OCI-LY7 (cell line): ENCODE results near the gene ITGAE.

Source experiments
- CTCF ChIP-seq: fragments of 200-600 bp; sonication (generic); conservative IDR thresholded peaks from 2 replicates; pipeline ENCODE4 v1.5.1; 2014; ENCODE audit warnings: mild to moderate bottlenecking, antibody characterized with exemption, low read length, moderate library complexity, mixed read lengths
- EZH2phosphoT487 ChIP-seq: fragments of 200-600 bp; sonication (generic); IDR thresholded peaks from 2 replicates; pipeline ENCODE4 v1.6.1; 2018; ENCODE audit warnings: low read depth, borderline replicate concordance, mild to moderate bottlenecking, mixed run types, antibody characterized with exemption, low read length, moderate library complexity, mixed read lengths

- TF ChIP-seq EZH2phosphoT487 (no peak), CTCF (no peak)
These were observed 88.1 kb downstream of the ITGAE start for GRCh38 chr17:3712811-3713463.
